GM23338 (cell line): Measurements from ENCODE around the gene SORBS2. TPM values are rescaled to one million over a fixed set of nuclear protein-coding genes. Genes with fewer than 3 reads are reported as not detected.

Experiments used
- ATAC-seq: fragments of 200-7000 bp; cut with Tn5 transposase; 3 replicates; pipeline ENCODE4 v1.9.1; 2020
- DNase-seq: peaks from one replicate; pipeline ENCODE4 v3.0.0-alpha.2; 2015; ENCODE audit warnings: low spot score
- H2AFZ ChIP-seq: fragments of 200-600 bp; sonication (generic); 2 replicates; pipeline ENCODE4 v1.8.0; 2016; ENCODE audit warnings: antibody characterized with exemption, mild to moderate bottlenecking, moderate library complexity
- H3F3A ChIP-seq: fragments of 200-600 bp; sonication (generic); replicated peaks from 2 replicates; pipeline ENCODE4 v1.8.0; 2017; ENCODE audit warnings: antibody characterized with exemption, mixed run types, low read depth
- H3K27ac ChIP-seq: fragments of 200-600 bp; sonication (generic); 2 replicates; pipeline ENCODE4 v1.6.1; 2016; ENCODE audit warnings: low read depth
- H3K27me3 ChIP-seq: fragments of 200-600 bp; sonication (generic); 2 replicates; pipeline ENCODE4 v1.8.0; 2016; ENCODE audit warnings: mild to moderate bottlenecking, mixed run types, moderate library complexity; ENCODE audit not compliant: insufficient read depth
- H3K36me3 ChIP-seq: fragments of 200-600 bp; sonication (generic); 2 replicates; pipeline ENCODE4 v1.8.0; 2016; ENCODE audit warnings: mild to moderate bottlenecking; ENCODE audit not compliant: insufficient read depth
- H3K4me1 ChIP-seq: fragments of 200-600 bp; sonication (generic); 2 replicates; pipeline ENCODE4 v1.8.0; 2016; ENCODE audit warnings: mild to moderate bottlenecking, moderate library complexity; ENCODE audit not compliant: insufficient read depth
- H3K4me2 ChIP-seq: fragments of 200-600 bp; sonication (generic); 2 replicates; pipeline ENCODE4 v1.7.1; 2017; ENCODE audit warnings: mixed run types
- H3K4me3 ChIP-seq: fragments of 200-600 bp; sonication (generic); 2 replicates; pipeline ENCODE4 v1.6.1; 2016; ENCODE audit warnings: mixed run types
- H3K79me2 ChIP-seq: fragments of 200-600 bp; sonication (generic); replicated peaks from 2 replicates; pipeline ENCODE4 v1.8.0; 2017; ENCODE audit warnings: mild to moderate bottlenecking; ENCODE audit not compliant: insufficient read depth
- H3K9me2 ChIP-seq: fragments of 200-600 bp; sonication (generic); 2 replicates; pipeline ENCODE4 v1.8.0; 2017; ENCODE audit not compliant: insufficient read depth
- H4K20me1 ChIP-seq: fragments of 200-600 bp; sonication (generic); replicated peaks from 2 replicates; pipeline ENCODE4 v1.8.0; 2017; ENCODE audit warnings: mild to moderate bottlenecking; ENCODE audit not compliant: insufficient read depth
- H3K27ac Mint-ChIP-seq: 2 replicates; pipeline ENCODE4 v1.8.0; 2020; ENCODE audit warnings: inconsistent platforms, mild to moderate bottlenecking, moderate library complexity, mixed read lengths
- H3K27me3 Mint-ChIP-seq: 3 replicates; pipeline ENCODE4 v1.8.0; 2022; ENCODE audit warnings: low read depth, mild to moderate bottlenecking, moderate library complexity, mixed read lengths, inconsistent platforms; ENCODE audit not compliant: insufficient read depth, poor library complexity
- H3K36me3 Mint-ChIP-seq: 3 replicates; pipeline ENCODE4 v1.8.0; 2021; ENCODE audit warnings: low read depth, mild to moderate bottlenecking, inconsistent platforms, moderate library complexity, mixed read lengths
- H3K4me1 Mint-ChIP-seq: 3 replicates; pipeline ENCODE4 v1.8.0; 2020; ENCODE audit warnings: mild to moderate bottlenecking, inconsistent platforms, mixed read lengths
- H3K4me3 Mint-ChIP-seq: 3 replicates; pipeline ENCODE4 v1.8.0; 2021; ENCODE audit warnings: moderate library complexity, mild to moderate bottlenecking, inconsistent platforms, mixed read lengths
- H3K9me3 Mint-ChIP-seq: 3 replicates; pipeline ENCODE4 v1.8.0; 2020; ENCODE audit warnings: moderate library complexity, mild to moderate bottlenecking, inconsistent platforms, mixed read lengths
- CREB1 ChIP-seq: fragments of 250-450 bp; sonication (Bioruptor Pico); IDR thresholded peaks from 2 replicates; pipeline ENCODE4 v1.5.0; 2020; ENCODE audit warnings: low read depth, mild to moderate bottlenecking, moderate library complexity
- EZH2 ChIP-seq: fragments of 200-600 bp; sonication (generic); IDR thresholded peaks from one replicate; pipeline ENCODE4 v1.8.0; 2017; ENCODE audit warnings: antibody characterized with exemption, mild to moderate bottlenecking, low read depth; ENCODE audit not compliant: unreplicated experiment
- EZH2phosphoT487 ChIP-seq: fragments of 200-600 bp; sonication (generic); IDR thresholded peaks from one replicate; pipeline ENCODE4 v1.8.1; 2018; ENCODE audit warnings: antibody characterized with exemption; ENCODE audit not compliant: unreplicated experiment
- JUNB ChIP-seq: IDR thresholded peaks from one replicate; pipeline ENCODE4 v1.6.1; 2016; ENCODE audit warnings: antibody characterized with exemption; ENCODE audit not compliant: unreplicated experiment
- NANOG ChIP-seq: IDR thresholded peaks from 2 replicates; pipeline ENCODE4 v1.6.1; 2016; ENCODE audit warnings: antibody characterized with exemption, borderline replicate concordance
- POLR2AphosphoS5 ChIP-seq: IDR thresholded peaks from 2 replicates; pipeline ENCODE4 v1.6.1; 2016; ENCODE audit warnings: antibody characterized with exemption, low read depth
- STAT1 ChIP-seq: IDR thresholded peaks from one replicate; pipeline ENCODE4 v1.6.1; 2016; ENCODE audit warnings: antibody characterized with exemption; ENCODE audit not compliant: unreplicated experiment
- ZNF114 ChIP-seq: fragments of 250-450 bp; sonication (Bioruptor Pico); IDR thresholded peaks from 2 replicates; pipeline ENCODE4 v1.5.0; 2020; ENCODE audit warnings: mild to moderate bottlenecking, moderate library complexity
- ZNF331 ChIP-seq: fragments of 250-450 bp; sonication (Bioruptor Pico); IDR thresholded peaks from 2 replicates; pipeline ENCODE4 v1.5.0; 2020; ENCODE audit warnings: low read depth, mild to moderate bottlenecking, moderate library complexity
- polyA plus RNA-seq: library from polyadenylated mRNA; unstranded; fragments of >200 nt; fragmentation: Nextera tagmentation; extraction: Ambion mirVana; gene quantifications from 2 replicates; pipeline ENCODE4 v1.2.1, GENCODE V29; 2016
- total RNA-seq: library from RNA; depleted of rRNA; stranded (reverse); fragments of >200 nt; shearing (Covaris generic); gene quantifications from 2 replicates; pipeline ENCODE4 v1.2.3, GENCODE V29; 2014
- TF ChIP-seq, protein P1 (sequence below): IDR thresholded peaks from 2 replicates; pipeline ENCODE4 v1.6.1; 2016; ENCODE audit warnings: antibody characterized with exemption
- TF ChIP-seq, protein P2 (sequence below): fragments of 250-450 bp; sonication (Bioruptor Pico); IDR thresholded peaks from 2 replicates; pipeline ENCODE4 v1.5.0; 2020; ENCODE audit warnings: mild to moderate bottlenecking, moderate library complexity
- TF ChIP-seq, protein P3 (sequence below), 2 experiments: fragments of 200-600 bp in 1 of 2; sonication (generic) in 1 of 2; conservative IDR thresholded peaks; 2 replicates each; pipeline versions ENCODE4 v1.5.1 to v1.6.1; 2016 to 2017; ENCODE audit warnings: antibody characterized with exemption in 2 of 2, low read depth in 2 of 2, mild to moderate bottlenecking in 2 of 2, moderate library complexity in 1 of 2
- TF ChIP-seq, protein P4 (sequence below): IDR thresholded peaks from one replicate; pipeline ENCODE4 v1.6.1; 2018; ENCODE audit warnings: antibody characterized with exemption; ENCODE audit not compliant: unreplicated experiment

The SORBS2 gene
- total and polyA plus RNA-seq, 2 experiments from 2014 or later: 17.8 to 27.6 TPM

DNA sequence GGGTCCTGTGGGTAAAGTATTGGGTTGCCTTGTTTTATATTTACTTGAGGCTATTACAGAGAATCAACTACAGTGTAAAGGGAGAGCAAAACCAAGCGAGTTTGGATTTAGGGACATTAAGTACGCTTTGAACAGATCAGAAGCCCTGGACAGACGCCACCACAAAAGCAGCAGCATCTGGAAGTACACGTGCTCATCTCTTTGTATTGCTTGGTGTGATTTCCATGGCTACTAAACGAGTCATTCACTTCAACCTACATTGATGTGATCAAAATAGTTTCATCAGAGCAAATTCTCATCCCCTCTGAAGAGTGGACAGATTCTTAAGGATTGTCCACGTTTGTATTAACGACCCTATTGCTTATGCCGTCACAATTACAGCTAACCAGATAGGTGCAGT lies 85.1 kb downstream of the SORBS2 start:
- Mint-ChIP-seq H3K27ac (no peak overlapping the region), H3K4me3 (no peak overlapping the region), H3K4me1 (peaks cover 13% of the 10 kb centered on the region), H3K9me3 (no peaks in the 10 kb centered on the region), H3K27me3 (peaks cover 5% of the 10 kb centered on the region), H3K36me3 (peaks cover 3% of the 10 kb centered on the region)
- no peaks in the 10 kb centered on the region for H3K9me2 ChIP-seq
- DNase-seq (no peak), ATAC-seq (no peak)
- H3K4me2 ChIP-seq: no peak overlapping the region
- H3K36me3 ChIP-seq: no peaks in the 10 kb centered on the region
- no peaks in the 10 kb centered on the region for H3K79me2 ChIP-seq
- no peaks in the 10 kb centered on the region for H3F3A ChIP-seq
- no peaks in the 10 kb centered on the region for H4K20me1 ChIP-seq
- no peaks in the 10 kb centered on the region for H3K27me3 ChIP-seq
- H2AFZ ChIP-seq: no peak overlapping the region
- H3K4me1 ChIP-seq: peaks cover 6% of the 10 kb centered on the region
- no peak overlapping the region for H3K4me3 ChIP-seq
- TF ChIP-seq, protein P1, sequence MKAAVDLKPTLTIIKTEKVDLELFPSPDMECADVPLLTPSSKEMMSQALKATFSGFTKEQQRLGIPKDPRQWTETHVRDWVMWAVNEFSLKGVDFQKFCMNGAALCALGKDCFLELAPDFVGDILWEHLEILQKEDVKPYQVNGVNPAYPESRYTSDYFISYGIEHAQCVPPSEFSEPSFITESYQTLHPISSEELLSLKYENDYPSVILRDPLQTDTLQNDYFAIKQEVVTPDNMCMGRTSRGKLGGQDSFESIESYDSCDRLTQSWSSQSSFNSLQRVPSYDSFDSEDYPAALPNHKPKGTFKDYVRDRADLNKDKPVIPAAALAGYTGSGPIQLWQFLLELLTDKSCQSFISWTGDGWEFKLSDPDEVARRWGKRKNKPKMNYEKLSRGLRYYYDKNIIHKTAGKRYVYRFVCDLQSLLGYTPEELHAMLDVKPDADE: no peak
- TF ChIP-seq STAT1 (no peak), ZNF331 (CRISPR knock-in tag) (no peak), CREB1 (CRISPR knock-in tag) (no peak), JUNB (no peak), EZH2 (no peak), POLR2AphosphoS5 (no peak), EZH2phosphoT487 (no peak), NANOG (no peak), ZNF114 (CRISPR knock-in tag) (no peak)
- TF ChIP-seq, protein P2, sequence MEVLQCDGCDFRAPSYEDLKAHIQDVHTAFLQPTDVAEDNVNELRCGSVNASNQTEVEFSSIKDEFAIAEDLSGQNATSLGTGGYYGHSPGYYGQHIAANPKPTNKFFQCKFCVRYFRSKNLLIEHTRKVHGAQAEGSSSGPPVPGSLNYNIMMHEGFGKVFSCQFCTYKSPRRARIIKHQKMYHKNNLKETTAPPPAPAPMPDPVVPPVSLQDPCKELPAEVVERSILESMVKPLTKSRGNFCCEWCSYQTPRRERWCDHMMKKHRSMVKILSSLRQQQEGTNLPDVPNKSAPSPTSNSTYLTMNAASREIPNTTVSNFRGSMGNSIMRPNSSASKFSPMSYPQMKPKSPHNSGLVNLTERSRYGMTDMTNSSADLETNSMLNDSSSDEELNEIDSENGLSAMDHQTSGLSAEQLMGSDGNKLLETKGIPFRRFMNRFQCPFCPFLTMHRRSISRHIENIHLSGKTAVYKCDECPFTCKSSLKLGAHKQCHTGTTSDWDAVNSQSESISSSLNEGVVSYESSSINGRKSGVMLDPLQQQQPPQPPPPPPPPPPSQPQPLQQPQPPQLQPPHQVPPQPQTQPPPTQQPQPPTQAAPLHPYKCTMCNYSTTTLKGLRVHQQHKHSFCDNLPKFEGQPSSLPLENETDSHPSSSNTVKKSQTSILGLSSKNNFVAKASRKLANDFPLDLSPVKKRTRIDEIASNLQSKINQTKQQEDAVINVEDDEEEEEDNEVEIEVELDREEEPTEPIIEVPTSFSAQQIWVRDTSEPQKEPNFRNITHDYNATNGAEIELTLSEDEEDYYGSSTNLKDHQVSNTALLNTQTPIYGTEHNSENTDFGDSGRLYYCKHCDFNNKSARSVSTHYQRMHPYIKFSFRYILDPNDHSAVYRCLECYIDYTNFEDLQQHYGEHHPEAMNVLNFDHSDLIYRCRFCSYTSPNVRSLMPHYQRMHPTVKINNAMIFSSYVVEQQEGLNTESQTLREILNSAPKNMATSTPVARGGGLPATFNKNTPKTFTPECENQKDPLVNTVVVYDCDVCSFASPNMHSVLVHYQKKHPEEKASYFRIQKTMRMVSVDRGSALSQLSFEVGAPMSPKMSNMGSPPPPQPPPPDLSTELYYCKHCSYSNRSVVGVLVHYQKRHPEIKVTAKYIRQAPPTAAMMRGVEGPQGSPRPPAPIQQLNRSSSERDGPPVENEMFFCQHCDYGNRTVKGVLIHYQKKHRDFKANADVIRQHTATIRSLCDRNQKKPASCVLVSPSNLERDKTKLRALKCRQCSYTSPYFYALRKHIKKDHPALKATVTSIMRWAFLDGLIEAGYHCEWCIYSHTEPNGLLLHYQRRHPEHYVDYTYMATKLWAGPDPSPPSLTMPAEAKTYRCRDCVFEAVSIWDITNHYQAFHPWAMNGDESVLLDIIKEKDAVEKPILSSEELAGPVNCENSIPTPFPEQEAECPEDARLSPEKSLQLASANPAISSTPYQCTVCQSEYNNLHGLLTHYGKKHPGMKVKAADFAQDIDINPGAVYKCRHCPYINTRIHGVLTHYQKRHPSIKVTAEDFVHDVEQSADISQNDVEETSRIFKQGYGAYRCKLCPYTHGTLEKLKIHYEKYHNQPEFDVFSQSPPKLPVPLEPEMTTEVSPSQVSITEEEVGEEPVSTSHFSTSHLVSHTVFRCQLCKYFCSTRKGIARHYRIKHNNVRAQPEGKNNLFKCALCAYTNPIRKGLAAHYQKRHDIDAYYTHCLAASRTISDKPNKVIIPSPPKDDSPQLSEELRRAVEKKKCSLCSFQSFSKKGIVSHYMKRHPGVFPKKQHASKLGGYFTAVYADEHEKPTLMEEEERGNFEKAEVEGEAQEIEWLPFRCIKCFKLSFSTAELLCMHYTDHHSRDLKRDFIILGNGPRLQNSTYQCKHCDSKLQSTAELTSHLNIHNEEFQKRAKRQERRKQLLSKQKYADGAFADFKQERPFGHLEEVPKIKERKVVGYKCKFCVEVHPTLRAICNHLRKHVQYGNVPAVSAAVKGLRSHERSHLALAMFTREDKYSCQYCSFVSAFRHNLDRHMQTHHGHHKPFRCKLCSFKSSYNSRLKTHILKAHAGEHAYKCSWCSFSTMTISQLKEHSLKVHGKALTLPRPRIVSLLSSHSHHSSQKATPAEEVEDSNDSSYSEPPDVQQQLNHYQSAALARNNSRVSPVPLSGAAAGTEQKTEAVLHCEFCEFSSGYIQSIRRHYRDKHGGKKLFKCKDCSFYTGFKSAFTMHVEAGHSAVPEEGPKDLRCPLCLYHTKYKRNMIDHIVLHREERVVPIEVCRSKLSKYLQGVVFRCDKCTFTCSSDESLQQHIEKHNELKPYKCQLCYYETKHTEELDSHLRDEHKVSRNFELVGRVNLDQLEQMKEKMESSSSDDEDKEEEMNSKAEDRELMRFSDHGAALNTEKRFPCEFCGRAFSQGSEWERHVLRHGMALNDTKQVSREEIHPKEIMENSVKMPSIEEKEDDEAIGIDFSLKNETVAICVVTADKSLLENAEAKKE (CRISPR knock-in tag): no peak
- TF ChIP-seq, protein P3, sequence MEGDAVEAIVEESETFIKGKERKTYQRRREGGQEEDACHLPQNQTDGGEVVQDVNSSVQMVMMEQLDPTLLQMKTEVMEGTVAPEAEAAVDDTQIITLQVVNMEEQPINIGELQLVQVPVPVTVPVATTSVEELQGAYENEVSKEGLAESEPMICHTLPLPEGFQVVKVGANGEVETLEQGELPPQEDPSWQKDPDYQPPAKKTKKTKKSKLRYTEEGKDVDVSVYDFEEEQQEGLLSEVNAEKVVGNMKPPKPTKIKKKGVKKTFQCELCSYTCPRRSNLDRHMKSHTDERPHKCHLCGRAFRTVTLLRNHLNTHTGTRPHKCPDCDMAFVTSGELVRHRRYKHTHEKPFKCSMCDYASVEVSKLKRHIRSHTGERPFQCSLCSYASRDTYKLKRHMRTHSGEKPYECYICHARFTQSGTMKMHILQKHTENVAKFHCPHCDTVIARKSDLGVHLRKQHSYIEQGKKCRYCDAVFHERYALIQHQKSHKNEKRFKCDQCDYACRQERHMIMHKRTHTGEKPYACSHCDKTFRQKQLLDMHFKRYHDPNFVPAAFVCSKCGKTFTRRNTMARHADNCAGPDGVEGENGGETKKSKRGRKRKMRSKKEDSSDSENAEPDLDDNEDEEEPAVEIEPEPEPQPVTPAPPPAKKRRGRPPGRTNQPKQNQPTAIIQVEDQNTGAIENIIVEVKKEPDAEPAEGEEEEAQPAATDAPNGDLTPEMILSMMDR (conservative IDR thresholded peaks at IDR 0.05; ENCODE audit: low read depth in 2 of 2): no peak
- TF ChIP-seq, protein P4, sequence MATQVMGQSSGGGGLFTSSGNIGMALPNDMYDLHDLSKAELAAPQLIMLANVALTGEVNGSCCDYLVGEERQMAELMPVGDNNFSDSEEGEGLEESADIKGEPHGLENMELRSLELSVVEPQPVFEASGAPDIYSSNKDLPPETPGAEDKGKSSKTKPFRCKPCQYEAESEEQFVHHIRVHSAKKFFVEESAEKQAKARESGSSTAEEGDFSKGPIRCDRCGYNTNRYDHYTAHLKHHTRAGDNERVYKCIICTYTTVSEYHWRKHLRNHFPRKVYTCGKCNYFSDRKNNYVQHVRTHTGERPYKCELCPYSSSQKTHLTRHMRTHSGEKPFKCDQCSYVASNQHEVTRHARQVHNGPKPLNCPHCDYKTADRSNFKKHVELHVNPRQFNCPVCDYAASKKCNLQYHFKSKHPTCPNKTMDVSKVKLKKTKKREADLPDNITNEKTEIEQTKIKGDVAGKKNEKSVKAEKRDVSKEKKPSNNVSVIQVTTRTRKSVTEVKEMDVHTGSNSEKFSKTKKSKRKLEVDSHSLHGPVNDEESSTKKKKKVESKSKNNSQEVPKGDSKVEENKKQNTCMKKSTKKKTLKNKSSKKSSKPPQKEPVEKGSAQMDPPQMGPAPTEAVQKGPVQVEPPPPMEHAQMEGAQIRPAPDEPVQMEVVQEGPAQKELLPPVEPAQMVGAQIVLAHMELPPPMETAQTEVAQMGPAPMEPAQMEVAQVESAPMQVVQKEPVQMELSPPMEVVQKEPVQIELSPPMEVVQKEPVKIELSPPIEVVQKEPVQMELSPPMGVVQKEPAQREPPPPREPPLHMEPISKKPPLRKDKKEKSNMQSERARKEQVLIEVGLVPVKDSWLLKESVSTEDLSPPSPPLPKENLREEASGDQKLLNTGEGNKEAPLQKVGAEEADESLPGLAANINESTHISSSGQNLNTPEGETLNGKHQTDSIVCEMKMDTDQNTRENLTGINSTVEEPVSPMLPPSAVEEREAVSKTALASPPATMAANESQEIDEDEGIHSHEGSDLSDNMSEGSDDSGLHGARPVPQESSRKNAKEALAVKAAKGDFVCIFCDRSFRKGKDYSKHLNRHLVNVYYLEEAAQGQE: no peak
- H3K27ac ChIP-seq: no peak overlapping the region
